Panc1 (cell line): ENCODE results near the gene DCAF4L1. TPM values are rescaled to one million over a fixed set of nuclear protein-coding genes. Genes with fewer than 3 reads are reported as not detected.

Experiments used
- ATAC-seq: fragments of 200-7000 bp; cut with Tn5 transposase; 2 replicates; pipeline ENCODE4 v1.9.1; 2020; ENCODE audit warnings: mild to moderate bottlenecking, moderate library complexity
- BruUV-seq: library from RNA; stranded (reverse); fragments of 400-500 nt; replicated peaks from 2 replicates; lab custom pipeline; 2021; lab: Mats Ljungman, UMichigan
- CTCF ChIA-PET: fragments of 300-600 bp; sonication (Branson Sonifier 250); formaldehyde crosslinking; loops from one replicate; lab custom pipeline; 2022; ENCODE audit warnings: antibody characterized with exemption; lab: Charles Lee
- POLR2A ChIA-PET: fragments of 300-600 bp; sonication (Branson Sonifier 250); formaldehyde crosslinking; loops from one replicate; lab custom pipeline; 2022; ENCODE audit warnings: antibody characterized with exemption; lab: Charles Lee
- DNase-seq: peaks from one replicate; pipeline ENCODE4 v3.0.0-alpha.2; 2010; ENCODE audit warnings: low read depth, low spot score
- H3K27ac ChIP-seq: 2 replicates; pipeline ENCODE4 v1.5.1; 2011; ENCODE audit warnings: mild to moderate bottlenecking, low read length, inconsistent platforms
- H3K27me3 ChIP-seq: fragments of 200-500 bp; sonication (Bioruptor generic); 2 replicates; pipeline ENCODE4 v1.6.0; 2014; ENCODE audit warnings: low read length, inconsistent platforms; ENCODE audit not compliant: control insufficient read depth, insufficient read depth
- H3K36me3 ChIP-seq: fragments of 200-500 bp; sonication (Bioruptor generic); 2 replicates; pipeline ENCODE4 v1.5.1; 2014; ENCODE audit warnings: inconsistent platforms, mild to moderate bottlenecking, low read length, moderate library complexity; ENCODE audit not compliant: control insufficient read depth, insufficient read depth
- H3K4me1 ChIP-seq: 2 replicates; pipeline ENCODE4 v1.5.1; 2011; ENCODE audit warnings: inconsistent platforms, mild to moderate bottlenecking, low read length, moderate library complexity; ENCODE audit not compliant: control insufficient read depth, insufficient read depth
- H3K4me3 ChIP-seq, 2 experiments: 2 replicates each; pipeline ENCODE4 v1.5.1; 2011 to 2012; ENCODE audit warnings: low read depth in 2 of 2, low read length in 2 of 2, mild to moderate bottlenecking in 2 of 2, inconsistent platforms in 1 of 2, moderate library complexity in 1 of 2
- H3K9me3 ChIP-seq: fragments of 200-500 bp; sonication (Bioruptor generic); 2 replicates; pipeline ENCODE4 v1.5.1; 2014; ENCODE audit warnings: low read depth, mild to moderate bottlenecking, inconsistent platforms, low read length, moderate library complexity; ENCODE audit not compliant: control insufficient read depth, insufficient read depth
- CTCF ChIP-seq: fragments of 450-650 bp; IDR thresholded peaks from 2 replicates; pipeline ENCODE4 v1.5.1; 2017; ENCODE audit warnings: mild to moderate bottlenecking
- POLR2AphosphoS5 ChIP-seq: IDR thresholded peaks from 2 replicates; pipeline ENCODE4 v1.6.1; 2012; ENCODE audit warnings: mild to moderate bottlenecking, low read depth, low read length, moderate library complexity
- REST ChIP-seq, 2 experiments: IDR thresholded peaks; 2 replicates each; pipeline ENCODE4 v1.6.1; 2011 to 2012; ENCODE audit warnings: low read depth in 2 of 2, control low read depth in 1 of 2, low read length in 1 of 2, mild to moderate bottlenecking in 1 of 2, moderate library complexity in 1 of 2; ENCODE audit not compliant: insufficient read depth in 1 of 2
- SIN3A ChIP-seq: IDR thresholded peaks from 2 replicates; pipeline ENCODE4 v1.6.1; 2012; ENCODE audit warnings: low read depth, mild to moderate bottlenecking, low read length, moderate library complexity, borderline replicate concordance; ENCODE audit not compliant: insufficient read depth
- TCF7L2 ChIP-seq: IDR thresholded peaks from 2 replicates; pipeline ENCODE4 v1.6.1; 2011; ENCODE audit warnings: mild to moderate bottlenecking, low read depth, low read length, inconsistent platforms
- in situ Hi-C: cut with HindIII; loops from 2 replicates; pipeline ENCODE4 v1.10.0; 2016; ENCODE audit warnings: low sequenced_read_pairs, low pct_unique_long_range_greater_than_20kb
- intact Hi-C: fragments of 100-400 bp; cut with micrococcal nuclease; formaldehyde crosslinking; loops from one replicate; pipeline ENCODE4 v1.10.0; 2022; ENCODE audit not compliant: unreplicated experiment
- total RNA-seq: library from RNA; stranded (reverse); gene quantifications from one replicate; pipeline ENCODE4 v1.2.1, GENCODE V29; 2021; ENCODE audit not compliant: unreplicated experiment

DCAF4L1 gene
- total RNA-seq, 1 experiment from 2014 or later: 0.13 TPM

- no peaks in the 10 kb centered on the region for H3K9me3 ChIP-seq
- CTCF ChIA-PET: no interaction called here
- TF ChIP-seq SIN3A: 0 out of 2 replicates have a peak, but pooled peaks have one; percentile 58
- peak; percentile 92 for TF ChIP-seq TCF7L2
- no peak for TF ChIP-seq CTCF
- peak; percentile 65; the same call in 1 of the 2 replicates for TF ChIP-seq POLR2AphosphoS5
- no peak for TF ChIP-seq REST (IDR thresholded peaks at IDR 0.05; ENCODE audit: insufficient read depth in 1 of 2, low read depth in 2 of 2, low read length in 1 of 2)
- peaks cover 11% of the 10 kb centered on the region for H3K36me3 ChIP-seq
- H3K4me1 ChIP-seq: peaks cover 7% of the 10 kb centered on the region
- ATAC-seq: peak; percentile 95
- H3K4me3 ChIP-seq: peak within 1 kb of the TSS; percentile 94 to 98
- POLR2A ChIA-PET: no interaction called here
- no peaks in the 10 kb centered on the region; the same call in 1 of the 2 replicates for H3K27me3 ChIP-seq
- BruUV-seq: TSS peak; percentile 65
- peak; percentile 71 for DNase-seq
- intact Hi-C loops: no loop called here
- in situ Hi-C loops: no loop called here
- peak within 1 kb of the TSS; percentile 90 for H3K27ac ChIP-seq
These were observed 46.5 kb upstream of the DCAF4L1 start, which contains the start of gene TMEM33 for GRCh38 chr4:41934901-41935651. Gene TMEM33 (plus strand): TSS chr4:41935429. CDS start chr4:41935485, 56 bp downstream.

- H3K27ac ChIP-seq: peak overlapping the region; percentile 90
- DNase-seq (no peak), ATAC-seq (peak; percentile 8; the same call in 1 of the 2 replicates)
- TF ChIP-seq SIN3A (no peak), REST (IDR thresholded peaks at IDR 0.05; ENCODE audit: insufficient read depth in 1 of 2, low read depth in 2 of 2, low read length in 1 of 2) (no peak), POLR2AphosphoS5 (no peak), TCF7L2 (no peak), CTCF (no peak)
- H3K9me3 ChIP-seq: no peaks in the 10 kb centered on the region
- BruUV-seq: no TSS peak
- POLR2A ChIA-PET: no interaction called here
- H3K36me3 ChIP-seq: peaks cover 11% of the 10 kb centered on the region
- CTCF ChIA-PET: interaction anchor here (0.5 kb wide), 1 partner anchor 25 kb away, joined by 11 read pairs; no protein-coding TSS in a partner anchor
- H3K27me3 ChIP-seq: no peaks in the 10 kb centered on the region; the same call in 1 of the 2 replicates
- intact Hi-C loops (no loop called here), in situ Hi-C loops (no loop called here)
- H3K4me1 ChIP-seq: peaks cover 4% of the 10 kb centered on the region
- H3K4me3 ChIP-seq: peak overlapping the region; percentile 94 to 98
These were observed 45.9 kb upstream of the DCAF4L1 start for GRCh38 chr4:41935652-41936021.
